MM.1S (cell line): ENCODE results near the gene DDIT4L.

Experiments used
- CTCF ChIP-seq: fragments of 300-600 bp; sonication (generic); IDR thresholded peaks from 2 replicates; pipeline ENCODE4 v1.5.1; 2016; ENCODE audit warnings: antibody characterized with exemption, low read length, mixed read lengths
- EZH2 ChIP-seq: fragments of 300-600 bp; sonication (generic); optimal IDR thresholded peaks from 2 replicates; pipeline ENCODE3; 2017; ENCODE audit warnings: low read depth, mild to moderate bottlenecking, antibody characterized with exemption, low read length, mixed read lengths
- EZH2phosphoT487 ChIP-seq: fragments of 300-600 bp; sonication (generic); IDR thresholded peaks from 2 replicates; pipeline ENCODE4 v1.6.1; 2018; ENCODE audit warnings: antibody characterized with exemption, low read length

- TF ChIP-seq EZH2 (no peak), CTCF (no peak), EZH2phosphoT487 (no peak)
These were observed 25.2 kb downstream of the DDIT4L start for GRCh38 chr4:100164808-100165760.
